Measurements from ENCODE around the gene CDX1.

CDX1 gene

DNA sequence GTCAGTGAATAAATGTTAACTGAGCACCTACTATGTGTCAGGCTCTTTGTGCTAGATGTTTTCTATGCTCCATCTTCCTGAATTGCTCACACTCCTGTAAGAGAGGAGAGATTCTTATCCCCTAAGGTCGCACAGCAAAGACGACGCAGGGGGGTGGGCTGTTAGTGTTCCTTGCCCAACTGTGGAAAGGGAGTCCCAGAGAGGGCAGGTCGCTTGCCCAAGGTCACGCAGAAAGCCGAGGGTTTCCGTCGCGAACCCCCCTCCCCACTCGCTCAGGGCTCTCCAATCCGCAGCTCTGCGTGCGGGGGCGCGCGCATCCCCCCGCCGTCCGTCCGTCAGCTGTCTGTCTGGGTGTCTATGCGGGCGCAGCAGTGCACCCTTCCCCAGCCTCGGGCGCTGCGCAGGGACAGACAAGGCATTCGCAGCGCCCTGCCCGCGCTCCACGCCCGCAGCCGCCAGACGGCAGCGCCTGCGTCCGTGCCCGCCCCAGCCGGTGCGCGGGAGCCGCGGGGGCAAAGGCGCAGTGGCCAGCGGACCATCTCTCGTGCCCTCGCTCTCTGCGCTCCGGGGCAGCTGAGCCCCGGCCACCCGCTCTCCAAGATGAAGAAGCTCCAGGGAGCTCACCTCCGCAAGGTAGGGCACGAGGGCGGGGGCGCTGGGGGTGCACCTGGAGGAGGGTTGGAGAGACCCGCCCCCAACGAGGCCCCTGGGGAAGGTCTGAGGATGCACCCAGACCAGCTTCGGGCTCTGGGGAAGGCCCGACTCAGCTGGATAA is 23.3 kb downstream of the CDX1 start, which contains the start of gene SLC6A7:
TSS of gene SLC6A7 (plus strand) at position 335 of the 775 bp plus-strand sequence. CDS start at position 601, 266 bp downstream.
- no peak within 1 kb of the TSS for H3K4me3 ChIP-seq (ENCODE audit: low read depth, low read length)
- no peak for DNase-seq (ENCODE audit: low read depth)
- no peak for TF ChIP-seq MYC (IDR thresholded peaks at IDR 0.05; ENCODE audit: low read depth, low read length)
- no peak for TF ChIP-seq POLR2A (IDR thresholded peaks at IDR 0.05; ENCODE audit: extremely low read depth, insufficient read length)

DNA sequence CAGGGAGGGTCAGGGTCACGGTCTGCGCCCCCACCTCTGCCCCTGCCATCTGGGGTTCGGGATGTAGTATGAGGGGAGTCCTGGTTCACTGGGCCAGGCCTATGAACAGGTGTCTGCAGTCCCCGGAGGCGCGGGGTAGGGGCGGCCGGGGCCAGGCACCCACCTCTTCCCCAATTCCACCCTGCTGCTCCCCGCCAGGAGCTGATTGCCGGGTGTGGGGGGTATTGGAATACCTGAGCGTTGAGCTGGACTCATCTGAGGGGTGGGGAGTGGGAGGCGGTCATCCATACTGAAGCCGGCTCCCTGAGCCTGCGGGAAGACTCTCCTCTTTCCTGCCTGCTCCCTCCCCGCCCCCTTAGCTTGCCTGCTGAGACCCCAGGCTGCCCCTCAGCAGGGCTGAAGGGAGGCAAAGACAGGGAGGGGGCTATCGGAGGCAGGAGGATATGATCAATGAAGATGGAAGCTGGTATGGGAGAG is 24.0 kb downstream of the CDX1 start:
- DNase-seq (ENCODE audit: low read depth): no peak
- H3K4me3 ChIP-seq (ENCODE audit: low read depth, low read length): no peak overlapping the region
- TF ChIP-seq, protein P1, sequence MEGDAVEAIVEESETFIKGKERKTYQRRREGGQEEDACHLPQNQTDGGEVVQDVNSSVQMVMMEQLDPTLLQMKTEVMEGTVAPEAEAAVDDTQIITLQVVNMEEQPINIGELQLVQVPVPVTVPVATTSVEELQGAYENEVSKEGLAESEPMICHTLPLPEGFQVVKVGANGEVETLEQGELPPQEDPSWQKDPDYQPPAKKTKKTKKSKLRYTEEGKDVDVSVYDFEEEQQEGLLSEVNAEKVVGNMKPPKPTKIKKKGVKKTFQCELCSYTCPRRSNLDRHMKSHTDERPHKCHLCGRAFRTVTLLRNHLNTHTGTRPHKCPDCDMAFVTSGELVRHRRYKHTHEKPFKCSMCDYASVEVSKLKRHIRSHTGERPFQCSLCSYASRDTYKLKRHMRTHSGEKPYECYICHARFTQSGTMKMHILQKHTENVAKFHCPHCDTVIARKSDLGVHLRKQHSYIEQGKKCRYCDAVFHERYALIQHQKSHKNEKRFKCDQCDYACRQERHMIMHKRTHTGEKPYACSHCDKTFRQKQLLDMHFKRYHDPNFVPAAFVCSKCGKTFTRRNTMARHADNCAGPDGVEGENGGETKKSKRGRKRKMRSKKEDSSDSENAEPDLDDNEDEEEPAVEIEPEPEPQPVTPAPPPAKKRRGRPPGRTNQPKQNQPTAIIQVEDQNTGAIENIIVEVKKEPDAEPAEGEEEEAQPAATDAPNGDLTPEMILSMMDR (IDR thresholded peaks at IDR 0.05; ENCODE audit: low read depth, low read length): no peak
- TF ChIP-seq, protein P2, sequence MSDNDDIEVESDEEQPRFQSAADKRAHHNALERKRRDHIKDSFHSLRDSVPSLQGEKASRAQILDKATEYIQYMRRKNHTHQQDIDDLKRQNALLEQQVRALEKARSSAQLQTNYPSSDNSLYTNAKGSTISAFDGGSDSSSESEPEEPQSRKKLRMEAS (IDR thresholded peaks at IDR 0.05; ENCODE audit: low read depth, low read length): no peak
- TF ChIP-seq MYC (IDR thresholded peaks at IDR 0.05; ENCODE audit: low read depth, low read length) (no peak), POLR2A (IDR thresholded peaks at IDR 0.05; ENCODE audit: extremely low read depth, insufficient read length) (no peak)

DNA sequence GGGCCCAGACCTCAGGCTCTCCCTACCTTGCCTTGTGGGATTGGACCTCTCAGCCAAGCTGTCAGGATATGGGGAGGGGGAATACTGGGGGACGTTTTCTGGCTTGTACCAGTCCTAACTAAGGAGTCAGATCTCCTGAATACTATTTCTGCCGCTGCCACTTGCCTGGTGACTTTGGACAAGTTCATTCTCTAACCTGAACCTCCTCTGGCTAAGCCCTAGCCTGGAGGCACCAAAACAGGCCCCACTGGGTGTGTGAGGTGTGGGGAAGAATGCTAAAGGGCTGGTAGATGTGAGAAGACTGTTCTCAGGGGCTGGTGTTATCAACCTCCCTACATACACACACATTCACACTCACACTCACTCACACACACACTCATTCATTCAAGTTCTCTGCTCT is 24.4 kb downstream of the CDX1 start:
- no peak for DNase-seq (ENCODE audit: low read depth)
- no peak overlapping the region for H3K4me3 ChIP-seq (ENCODE audit: low read depth, low read length)
- TF ChIP-seq, protein P1 (IDR thresholded peaks at IDR 0.05; ENCODE audit: low read depth, low read length): no peak
- TF ChIP-seq, protein P2 (IDR thresholded peaks at IDR 0.05; ENCODE audit: low read depth, low read length): no peak
- no peak for TF ChIP-seq POLR2A (IDR thresholded peaks at IDR 0.05; ENCODE audit: extremely low read depth, insufficient read length)
- TF ChIP-seq MYC (IDR thresholded peaks at IDR 0.05; ENCODE audit: low read depth, low read length): no peak

DNA sequence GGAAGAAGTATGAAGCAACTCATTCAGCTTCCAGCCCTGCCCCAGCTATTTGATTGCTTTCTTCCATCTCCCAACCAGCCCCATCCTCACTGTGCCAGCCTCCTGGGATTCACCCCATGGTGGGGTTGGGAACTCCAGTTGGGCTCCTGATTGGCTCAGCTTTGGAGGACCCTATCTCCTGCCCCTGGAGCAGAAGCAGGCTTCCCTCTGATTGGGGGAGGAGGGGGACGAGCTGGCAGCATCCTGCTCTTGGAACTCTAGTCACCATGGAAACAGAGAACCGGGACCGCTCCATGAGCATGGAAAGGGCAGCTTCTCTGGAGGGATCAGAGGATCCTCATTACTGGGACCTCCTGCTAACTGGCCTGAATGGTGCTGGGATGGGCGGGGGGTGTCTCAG is 25.9 kb downstream of the CDX1 start:
- TF ChIP-seq, protein P1 (IDR thresholded peaks at IDR 0.05; ENCODE audit: low read depth, low read length): no peak
- DNase-seq (ENCODE audit: low read depth): no peak
- no peak overlapping the region for H3K4me3 ChIP-seq (ENCODE audit: low read depth, low read length)

DNA sequence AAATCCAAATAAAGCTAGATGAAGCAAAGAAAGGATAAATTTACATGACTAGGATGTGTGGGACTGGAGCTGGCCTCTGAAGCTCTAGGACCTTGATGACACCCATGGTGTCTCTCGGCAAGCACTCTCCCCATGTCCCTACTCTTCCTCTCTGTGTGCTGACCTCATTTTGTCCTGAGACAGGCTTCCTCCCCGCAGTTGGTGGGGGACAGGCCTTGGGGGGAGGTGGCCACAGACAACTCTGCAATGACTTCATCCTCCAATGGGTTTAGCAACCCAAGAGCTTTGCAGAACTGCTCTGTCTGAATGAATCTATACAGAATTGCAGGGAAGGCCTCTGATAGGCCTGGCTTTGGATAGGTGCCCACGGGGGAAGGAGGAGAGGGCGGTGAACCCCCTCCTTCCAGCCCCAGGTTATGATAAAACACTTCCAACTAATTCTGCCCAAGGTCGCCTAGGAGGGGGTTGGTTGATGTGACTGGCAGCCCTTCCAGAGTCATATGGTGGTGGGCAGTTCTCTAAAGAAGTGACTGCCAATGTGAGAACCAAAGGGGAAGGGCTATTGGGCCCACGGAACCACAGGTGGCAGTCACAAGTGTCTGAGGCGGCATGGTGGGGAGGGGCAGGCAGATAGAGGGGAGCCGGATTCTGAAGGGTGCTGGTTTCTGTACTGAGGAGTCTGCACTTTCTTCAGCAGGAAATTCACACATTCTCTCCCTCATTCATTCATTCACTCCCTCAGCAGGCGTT is 29.3 kb downstream of the CDX1 start:
- H3K4me3 ChIP-seq (ENCODE audit: low read depth, low read length): no peak overlapping the region
- no peak for DNase-seq (ENCODE audit: low read depth)
- TF ChIP-seq, protein P1 (IDR thresholded peaks at IDR 0.05; ENCODE audit: low read depth, low read length): no peak
- TF ChIP-seq, protein P2 (IDR thresholded peaks at IDR 0.05; ENCODE audit: low read depth, low read length): no peak
- no peak for TF ChIP-seq POLR2A (IDR thresholded peaks at IDR 0.05; ENCODE audit: extremely low read depth, insufficient read length)
- no peak for TF ChIP-seq MYC (IDR thresholded peaks at IDR 0.05; ENCODE audit: low read depth, low read length)

DNA sequence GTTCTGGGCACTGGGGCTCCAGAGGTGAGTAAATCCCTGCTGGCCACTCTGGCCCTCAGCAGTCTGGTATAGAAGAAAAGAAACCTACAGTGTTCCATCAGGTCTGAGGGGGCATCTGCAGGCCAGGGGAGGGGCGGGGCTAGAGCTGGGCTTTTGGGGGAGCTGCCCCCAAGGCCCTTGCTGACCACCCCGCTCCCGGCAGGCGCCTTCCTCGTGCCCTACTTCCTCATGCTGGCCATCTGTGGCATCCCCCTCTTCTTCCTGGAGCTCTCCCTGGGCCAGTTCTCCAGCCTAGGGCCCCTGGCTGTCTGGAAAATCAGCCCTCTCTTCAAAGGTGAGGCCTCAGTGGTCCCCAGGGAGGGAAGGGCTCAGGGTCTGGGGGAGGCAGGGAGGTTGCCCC is 29.9 kb downstream of the CDX1 start:
- TF ChIP-seq, protein P2 (IDR thresholded peaks at IDR 0.05; ENCODE audit: low read depth, low read length): no peak
- TF ChIP-seq POLR2A (IDR thresholded peaks at IDR 0.05; ENCODE audit: extremely low read depth, insufficient read length) (no peak), MYC (IDR thresholded peaks at IDR 0.05; ENCODE audit: low read depth, low read length) (no peak)
- TF ChIP-seq, protein P1 (IDR thresholded peaks at IDR 0.05; ENCODE audit: low read depth, low read length): no peak
- DNase-seq (ENCODE audit: low read depth): no peak

More for the DNA sequence above, 29.9 kb downstream of the CDX1 start:
- H3K4me3 ChIP-seq (ENCODE audit: low read depth, low read length): no peak overlapping the region

Measured in NB4 (cell line).